Neuronal stem cell (in vitro differentiated cells): Measurements from ENCODE around the gene KCNQ1.

Source experiments
- DNase-seq: peaks from one replicate; pipeline ENCODE4 v3.0.0-alpha.2; 2013; ENCODE audit warnings: low spot score
- H2AFZ ChIP-seq: one replicate; pipeline ENCODE4 v1.6.1; 2013; ENCODE audit warnings: mild to moderate bottlenecking, low read length, inconsistent platforms
- H2AK5ac ChIP-seq: 2 replicates; pipeline ENCODE4 v1.6.1; 2013; ENCODE audit warnings: low read depth, mild to moderate bottlenecking, inconsistent platforms, low read length, moderate library complexity, mixed read lengths
- H2BK120ac ChIP-seq: 2 replicates; pipeline ENCODE4 v1.6.1; 2013; ENCODE audit warnings: low read depth, mild to moderate bottlenecking, inconsistent platforms, low read length, moderate library complexity, mixed read lengths
- H2BK12ac ChIP-seq: one replicate; pipeline ENCODE4 v1.6.1; 2013; ENCODE audit warnings: low read length, inconsistent platforms
- H2BK15ac ChIP-seq: 2 replicates; pipeline ENCODE4 v1.6.1; 2013; ENCODE audit warnings: mild to moderate bottlenecking, low read length, inconsistent platforms, mixed read lengths
- H2BK5ac ChIP-seq: one replicate; pipeline ENCODE4 v1.6.1; 2013; ENCODE audit warnings: inconsistent platforms, mild to moderate bottlenecking, low read length, moderate library complexity
- H3K14ac ChIP-seq: one replicate; pipeline ENCODE4 v1.6.1; 2013; ENCODE audit warnings: low read length, inconsistent platforms
- H3K18ac ChIP-seq: 2 replicates; pipeline ENCODE4 v1.6.1; 2013; ENCODE audit warnings: low read length, inconsistent platforms
- H3K23ac ChIP-seq: 2 replicates; pipeline ENCODE4 v1.6.1; 2013; ENCODE audit warnings: low read depth, mild to moderate bottlenecking, mixed read lengths, low read length, inconsistent platforms; ENCODE audit not compliant: poor library complexity
- H3K27ac ChIP-seq: replicated peaks from 3 replicates; pipeline ENCODE4 v1.5.1; 2013; ENCODE audit warnings: low read length, inconsistent platforms
- H3K27me3 ChIP-seq, 3 experiments: 2 replicates each; pipeline ENCODE4 v1.6.1; 2013; ENCODE audit warnings: low read length in 3 of 3, mild to moderate bottlenecking in 2 of 3, inconsistent platforms in 1 of 3, low read depth in 1 of 3, mixed read lengths in 1 of 3, moderate library complexity in 1 of 3; ENCODE audit not compliant: control insufficient read depth in 3 of 3, insufficient read depth in 3 of 3
- H3K36me3 ChIP-seq, 2 donors: replicated peaks in 1 of 2; 2 replicates each; pipeline ENCODE4 v1.6.1; 2013; ENCODE audit warnings: low read length in 2 of 2; ENCODE audit not compliant: control insufficient read depth in 2 of 2, insufficient read depth in 2 of 2
- H3K4ac ChIP-seq: 2 replicates; pipeline ENCODE4 v1.6.1; 2013; ENCODE audit warnings: inconsistent platforms, mild to moderate bottlenecking, low read length, moderate library complexity
- H3K4me1 ChIP-seq, 2 donors: 1 replicate in 1 of 2; 2 replicates in 1 of 2; pipeline ENCODE4 v1.6.1; 2013; ENCODE audit warnings: low read length in 2 of 2, low read depth in 1 of 2; ENCODE audit not compliant: control insufficient read depth in 2 of 2, insufficient read depth in 1 of 2
- H3K4me2 ChIP-seq: one replicate; pipeline ENCODE4 v1.6.1; 2013; ENCODE audit warnings: mild to moderate bottlenecking, low read length, inconsistent platforms; ENCODE audit not compliant: insufficient read depth, poor library complexity, severe bottlenecking
- H3K4me3 ChIP-seq, 2 donors: 2 replicates each; pipeline ENCODE4 v1.5.1; 2013; ENCODE audit warnings: low read length in 2 of 2, mild to moderate bottlenecking in 2 of 2, inconsistent platforms in 1 of 2, moderate library complexity in 1 of 2
- H3K79me1 ChIP-seq: one replicate; pipeline ENCODE4 v1.6.1; 2013; ENCODE audit warnings: low read depth, mild to moderate bottlenecking, inconsistent platforms, low read length, moderate library complexity
- H3K9ac ChIP-seq: one replicate; pipeline ENCODE4 v1.6.1; 2013; ENCODE audit warnings: mild to moderate bottlenecking, low read depth, low read length, inconsistent platforms; ENCODE audit not compliant: poor library complexity
- H3K9me3 ChIP-seq, 2 donors: replicated peaks in 1 of 2; 2 replicates each; pipeline versions ENCODE3 to v1.6.1; 2013; ENCODE audit warnings: low read length in 2 of 2, mild to moderate bottlenecking in 2 of 2, inconsistent platforms in 1 of 2, low read depth in 1 of 2, mixed read lengths in 1 of 2, moderate library complexity in 1 of 2; ENCODE audit not compliant: control insufficient read depth in 2 of 2, insufficient read depth in 1 of 2
- H4K8ac ChIP-seq: one replicate; pipeline ENCODE4 v1.6.1; 2013; ENCODE audit warnings: low read depth, mild to moderate bottlenecking, inconsistent platforms, low read length, moderate library complexity
- H4K91ac ChIP-seq: one replicate; pipeline ENCODE4 v1.6.1; 2013; ENCODE audit warnings: low read length, low read depth, mild to moderate bottlenecking, inconsistent platforms; ENCODE audit not compliant: poor library complexity
- WGBS, 2 donors: extraction: QIAGEN DNeasy Blood & Tissue Kit; methylation state at CpG; one replicate each; pipeline ENCODE4 v1.1.7; 2013; ENCODE audit warnings: missing lambda C conversion rate in 2 of 2, mixed read lengths in 1 of 2; ENCODE audit not compliant: insufficient read length in 2 of 2, insufficient replicate concordance in 1 of 2; ENCODE audit errors: extremely low coverage in 2 of 2; 5-methylcytosine and 5-hydroxymethylcytosine counted together

Gene KCNQ1

GRCh38 chr11:2833716-2834502 lies 389.1 kb downstream of the KCNQ1 start:
- H3K27ac ChIP-seq = no peak overlapping the region
- no peak overlapping the region for H2BK5ac ChIP-seq
- peak overlapping the region; percentile 87 for H3K18ac ChIP-seq
- peak overlapping the region; percentile 76 for H3K4ac ChIP-seq
- DNase-seq = no peak
- H2BK15ac ChIP-seq = peak overlapping the region; percentile 89
- peak overlapping the region; percentile 89 for H3K14ac ChIP-seq
- H2BK120ac ChIP-seq = peak overlapping the region; percentile 18
- H3K9ac ChIP-seq = peak overlapping the region; percentile 21
- H3K27me3 ChIP-seq = peaks cover 0 to 16% (median 0%) of the 10 kb centered on the region in 3 experiments
- H3K4me3 ChIP-seq = no peak overlapping the region
- no peak overlapping the region for H3K4me2 ChIP-seq
- peaks cover 5 to 7% of the 10 kb centered on the region in 2 donors for H3K9me3 ChIP-seq
- H4K91ac ChIP-seq = peak overlapping the region; percentile 89
- no peak overlapping the region for H2AFZ ChIP-seq
- H3K4me1 ChIP-seq = peaks cover 25 to 27% of the 10 kb centered on the region in 2 donors
- H3K36me3 ChIP-seq = no peaks in the 10 kb centered on the region
- peak overlapping the region; percentile 100 for H2AK5ac ChIP-seq
- WGBS, 2 donors = no CpG with 5 or more reads among the region's 19 CpGs
- H4K8ac ChIP-seq = no peak overlapping the region
- H3K79me1 ChIP-seq = peaks cover 1% of the 10 kb centered on the region
- H2BK12ac ChIP-seq = peak overlapping the region; percentile 100
- H3K23ac ChIP-seq = peak overlapping the region; percentile 73

GRCh38 chr11:2834503-2835273 lies 389.9 kb downstream of the KCNQ1 start:
- H3K9me3 ChIP-seq = peaks cover 5% of the 10 kb centered on the region in 2 donors
- H2BK12ac ChIP-seq = peak overlapping the region; percentile 100
- H3K27me3 ChIP-seq = peaks cover 0 to 23% (median 0%) of the 10 kb centered on the region in 3 experiments
- no CpG with 5 or more reads among the region's 16 CpGs for WGBS, 2 donors
- no peak overlapping the region for H4K8ac ChIP-seq
- H3K14ac ChIP-seq = peak overlapping the region; percentile 71
- no peaks in the 10 kb centered on the region for H3K36me3 ChIP-seq
- H3K9ac ChIP-seq = peak overlapping the region; percentile 17
- DNase-seq = no peak
- H3K23ac ChIP-seq = no peak overlapping the region
- peaks cover 32 to 34% of the 10 kb centered on the region in 2 donors for H3K4me1 ChIP-seq
- H4K91ac ChIP-seq = no peak overlapping the region
- peak overlapping the region; percentile 100 for H2AK5ac ChIP-seq
- H2AFZ ChIP-seq = no peak overlapping the region
- peaks cover 1% of the 10 kb centered on the region for H3K79me1 ChIP-seq
- peak overlapping the region; percentile 18 for H2BK120ac ChIP-seq
- H2BK15ac ChIP-seq = peak overlapping the region; percentile 23
- no peak overlapping the region for H3K27ac ChIP-seq
- H3K4me2 ChIP-seq = no peak overlapping the region
- H3K18ac ChIP-seq = peak overlapping the region; percentile 87
- H2BK5ac ChIP-seq = peak overlapping the region; percentile 75
- H3K4me3 ChIP-seq = no peak overlapping the region
- H3K4ac ChIP-seq = peak overlapping the region; percentile 53

GRCh38 chr11:2835296-2835695 lies 390.5 kb downstream of the KCNQ1 start:
- Histone ChIP-seq H3K9me3 (peaks cover under 1 to 3% of the 10 kb centered on the region in 2 donors), H2BK12ac (peak overlapping the region; percentile 46), H3K27ac (no peak overlapping the region), H2BK120ac (no peak overlapping the region), H3K4me1 (peaks cover 35 to 37% of the 10 kb centered on the region in 2 donors), H4K8ac (no peak overlapping the region), H2AFZ (no peak overlapping the region), H4K91ac (no peak overlapping the region), H2BK15ac (peak overlapping the region; percentile 100), H3K4ac (no peak overlapping the region), H3K4me3 (no peak overlapping the region), H3K23ac (no peak overlapping the region), H3K4me2 (no peak overlapping the region), H3K9ac (no peak overlapping the region), H2AK5ac (peak overlapping the region; percentile 100), H3K79me1 (peaks cover 1% of the 10 kb centered on the region), H3K14ac (no peak overlapping the region), H3K27me3 (peaks cover 0 to 26% (median 0%) of the 10 kb centered on the region in 3 experiments), H3K18ac (peak overlapping the region; percentile 80), H2BK5ac (peak overlapping the region; percentile 75), H3K36me3 (no peaks in the 10 kb centered on the region)
- no peak for DNase-seq
- no CpG with 5 or more reads among the region's 6 CpGs for WGBS, 2 donors

GRCh38 chr11:2835751-2836150 lies 390.9 kb downstream of the KCNQ1 start:
- H2BK5ac ChIP-seq = peak overlapping the region; percentile 63
- no CpG with 5 or more reads among the region's 17 CpGs for WGBS, 2 donors
- peak overlapping the region; percentile 100 for H2AK5ac ChIP-seq
- peak overlapping the region; percentile 100 for H2BK15ac ChIP-seq
- peak overlapping the region; percentile 69 for H3K18ac ChIP-seq
- H3K27ac ChIP-seq = no peak overlapping the region
- H2BK120ac ChIP-seq = peak overlapping the region; percentile 92
- no peak overlapping the region for H3K4me3 ChIP-seq
- H3K79me1 ChIP-seq = peaks cover 1% of the 10 kb centered on the region
- no peak overlapping the region for H3K9ac ChIP-seq
- H2BK12ac ChIP-seq = peak overlapping the region; percentile 63
- no peak overlapping the region for H3K4ac ChIP-seq
- peaks cover 35 to 37% of the 10 kb centered on the region in 2 donors for H3K4me1 ChIP-seq
- peaks cover 0 to 31% (median 0%) of the 10 kb centered on the region in 3 experiments for H3K27me3 ChIP-seq
- no peaks in the 10 kb centered on the region for H3K9me3 ChIP-seq
- no peak for DNase-seq
- H3K4me2 ChIP-seq = no peak overlapping the region
- H3K14ac ChIP-seq = no peak overlapping the region
- no peak overlapping the region for H3K23ac ChIP-seq
- H4K8ac ChIP-seq = no peak overlapping the region
- no peaks in the 10 kb centered on the region for H3K36me3 ChIP-seq
- H2AFZ ChIP-seq = no peak overlapping the region
- no peak overlapping the region for H4K91ac ChIP-seq
